ENCODE measurements around the gene ARPP19.

DNA sequence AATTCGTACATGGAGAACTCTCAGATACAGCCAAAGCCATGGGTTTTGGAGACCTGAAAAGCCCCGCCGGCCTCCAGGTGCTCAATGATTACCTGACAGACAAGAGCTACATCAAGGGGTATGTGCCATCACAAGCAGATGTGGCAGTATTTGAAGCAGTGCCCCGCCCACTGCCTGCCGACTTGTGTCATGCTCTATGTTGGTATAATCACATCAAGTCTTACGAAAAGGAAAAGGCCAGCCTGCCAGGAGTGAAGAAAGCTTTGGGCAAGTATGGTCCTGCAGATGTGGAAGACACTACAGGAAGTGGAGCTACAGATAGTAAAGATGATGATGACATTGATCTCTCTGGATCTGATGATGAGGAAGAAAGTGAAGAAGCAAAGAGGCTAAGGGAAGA is 63.7 kb downstream of the ARPP19 start:
- TF ChIP-seq POLR2A (IDR thresholded peaks at IDR 0.05; ENCODE audit: low read depth, low read length) (no peak), FOS (IDR thresholded peaks at IDR 0.05; ENCODE audit: low read depth, low read length) (no peak), RAD21 (IDR thresholded peaks at IDR 0.05; ENCODE audit: low read length) (no peak), RCOR1 (IDR thresholded peaks at IDR 0.05; ENCODE audit: insufficient replicate concordance, low read length) (no peak), CHD1 (IDR thresholded peaks at IDR 0.05; ENCODE audit: low read depth, low read length) (no peak), SMC3 (IDR thresholded peaks at IDR 0.05; ENCODE audit: low read depth, low read length) (no peak), BHLHE40 (IDR thresholded peaks at IDR 0.05; ENCODE audit: low read depth, low read length) (no peak), MAZ (IDR thresholded peaks at IDR 0.05; ENCODE audit: borderline replicate concordance, low read depth, low read length) (no peak)
- TF ChIP-seq, protein P1, sequence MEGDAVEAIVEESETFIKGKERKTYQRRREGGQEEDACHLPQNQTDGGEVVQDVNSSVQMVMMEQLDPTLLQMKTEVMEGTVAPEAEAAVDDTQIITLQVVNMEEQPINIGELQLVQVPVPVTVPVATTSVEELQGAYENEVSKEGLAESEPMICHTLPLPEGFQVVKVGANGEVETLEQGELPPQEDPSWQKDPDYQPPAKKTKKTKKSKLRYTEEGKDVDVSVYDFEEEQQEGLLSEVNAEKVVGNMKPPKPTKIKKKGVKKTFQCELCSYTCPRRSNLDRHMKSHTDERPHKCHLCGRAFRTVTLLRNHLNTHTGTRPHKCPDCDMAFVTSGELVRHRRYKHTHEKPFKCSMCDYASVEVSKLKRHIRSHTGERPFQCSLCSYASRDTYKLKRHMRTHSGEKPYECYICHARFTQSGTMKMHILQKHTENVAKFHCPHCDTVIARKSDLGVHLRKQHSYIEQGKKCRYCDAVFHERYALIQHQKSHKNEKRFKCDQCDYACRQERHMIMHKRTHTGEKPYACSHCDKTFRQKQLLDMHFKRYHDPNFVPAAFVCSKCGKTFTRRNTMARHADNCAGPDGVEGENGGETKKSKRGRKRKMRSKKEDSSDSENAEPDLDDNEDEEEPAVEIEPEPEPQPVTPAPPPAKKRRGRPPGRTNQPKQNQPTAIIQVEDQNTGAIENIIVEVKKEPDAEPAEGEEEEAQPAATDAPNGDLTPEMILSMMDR (conservative IDR thresholded peaks at IDR 0.05; ENCODE audit: low read depth, low read length) = no peak
- TF ChIP-seq, protein P2, sequence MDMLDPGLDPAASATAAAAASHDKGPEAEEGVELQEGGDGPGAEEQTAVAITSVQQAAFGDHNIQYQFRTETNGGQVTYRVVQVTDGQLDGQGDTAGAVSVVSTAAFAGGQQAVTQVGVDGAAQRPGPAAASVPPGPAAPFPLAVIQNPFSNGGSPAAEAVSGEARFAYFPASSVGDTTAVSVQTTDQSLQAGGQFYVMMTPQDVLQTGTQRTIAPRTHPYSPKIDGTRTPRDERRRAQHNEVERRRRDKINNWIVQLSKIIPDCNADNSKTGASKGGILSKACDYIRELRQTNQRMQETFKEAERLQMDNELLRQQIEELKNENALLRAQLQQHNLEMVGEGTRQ (IDR thresholded peaks at IDR 0.05; ENCODE audit: low read depth, low read length) = no peak
- TF ChIP-seq, protein P3, sequence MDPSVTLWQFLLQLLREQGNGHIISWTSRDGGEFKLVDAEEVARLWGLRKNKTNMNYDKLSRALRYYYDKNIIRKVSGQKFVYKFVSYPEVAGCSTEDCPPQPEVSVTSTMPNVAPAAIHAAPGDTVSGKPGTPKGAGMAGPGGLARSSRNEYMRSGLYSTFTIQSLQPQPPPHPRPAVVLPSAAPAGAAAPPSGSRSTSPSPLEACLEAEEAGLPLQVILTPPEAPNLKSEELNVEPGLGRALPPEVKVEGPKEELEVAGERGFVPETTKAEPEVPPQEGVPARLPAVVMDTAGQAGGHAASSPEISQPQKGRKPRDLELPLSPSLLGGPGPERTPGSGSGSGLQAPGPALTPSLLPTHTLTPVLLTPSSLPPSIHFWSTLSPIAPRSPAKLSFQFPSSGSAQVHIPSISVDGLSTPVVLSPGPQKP (IDR thresholded peaks at IDR 0.05; ENCODE audit: borderline replicate concordance, low read depth, low read length) = no peak

All from IMR-90 (cell line).